SK-N-SH treated with all-trans-retinoic acid at 6 μM for 48 hours (cell line): ENCODE results near the gene CGNL1.

ENCODE experiments used
- ATAC-seq: fragments of 200-7000 bp; cut with Tn5 transposase; 3 replicates; pipeline ENCODE4 v1.9.1; 2020; ENCODE audit warnings: mild to moderate bottlenecking, moderate library complexity
- ARNTL ChIP-seq: fragments of 450-650 bp; formaldehyde crosslinking; IDR thresholded peaks from 2 replicates; pipeline ENCODE4 v1.5.0; 2020; ENCODE audit warnings: low read depth, mild to moderate bottlenecking, moderate library complexity, borderline replicate concordance
- BACH2 ChIP-seq: fragments of 250-450 bp; sonication (Bioruptor Pico); IDR thresholded peaks from 2 replicates; pipeline ENCODE4 v1.9.0; 2021; ENCODE audit warnings: mild to moderate bottlenecking, borderline replicate concordance
- CSDC2 ChIP-seq: fragments of 250-450 bp; sonication (Bioruptor Pico); IDR thresholded peaks from 2 replicates; pipeline ENCODE4 v1.5.0; 2020; ENCODE audit warnings: mild to moderate bottlenecking, moderate library complexity
- CSRNP3 ChIP-seq: fragments of 250-450 bp; sonication (Bioruptor Pico); IDR thresholded peaks from 2 replicates; pipeline ENCODE4 v1.5.1; 2021; ENCODE audit warnings: mild to moderate bottlenecking, moderate library complexity
- ESRRG ChIP-seq: fragments of 250-450 bp; sonication (Bioruptor Pico); IDR thresholded peaks from 2 replicates; pipeline ENCODE4 v1.6.1; 2021; ENCODE audit warnings: mild to moderate bottlenecking
- GLIS3 ChIP-seq: fragments of 250-450 bp; sonication (Bioruptor Pico); IDR thresholded peaks from 2 replicates; pipeline ENCODE4 v1.5.0; 2020; ENCODE audit warnings: mild to moderate bottlenecking, moderate library complexity
- ISL1 ChIP-seq: fragments of 250-450 bp; sonication (Bioruptor Pico); IDR thresholded peaks from 2 replicates; pipeline ENCODE4 v2.1.2; 2022; ENCODE audit warnings: mild to moderate bottlenecking, moderate library complexity
- OSR1 ChIP-seq: fragments of 250-450 bp; sonication (Bioruptor Pico); IDR thresholded peaks from 2 replicates; pipeline ENCODE4 v1.8.0; 2022; ENCODE audit warnings: moderate library complexity, mild to moderate bottlenecking, inconsistent platforms
- PATZ1 ChIP-seq: fragments of 250-450 bp; sonication (Bioruptor Pico); IDR thresholded peaks from 2 replicates; pipeline ENCODE4 v1.8.0; 2020; ENCODE audit warnings: mild to moderate bottlenecking, moderate library complexity, borderline replicate concordance
- PPARA ChIP-seq: fragments of 250-450 bp; sonication (Bioruptor Pico); IDR thresholded peaks from 2 replicates; pipeline ENCODE4 v1.5.0; 2020; ENCODE audit warnings: mild to moderate bottlenecking, borderline replicate concordance
- RARB ChIP-seq: fragments of 250-450 bp; sonication (Bioruptor Pico); IDR thresholded peaks from 2 replicates; pipeline ENCODE4 v1.8.0; 2021; ENCODE audit warnings: mild to moderate bottlenecking, moderate library complexity
- SNAI2 ChIP-seq: fragments of 250-450 bp; sonication (Bioruptor Pico); IDR thresholded peaks from 2 replicates; pipeline ENCODE4 v1.5.0; 2020; ENCODE audit warnings: mild to moderate bottlenecking, moderate library complexity
- TCF4 ChIP-seq: fragments of 250-450 bp; sonication (Bioruptor Pico); IDR thresholded peaks from 2 replicates; pipeline ENCODE4 v1.8.0; 2021; ENCODE audit warnings: mild to moderate bottlenecking, moderate library complexity, borderline replicate concordance
- TOX ChIP-seq: fragments of 250-450 bp; sonication (Bioruptor Pico); IDR thresholded peaks from 2 replicates; pipeline ENCODE4 v1.8.0; 2021; ENCODE audit warnings: mild to moderate bottlenecking, moderate library complexity, borderline replicate concordance
- ZC3H10 ChIP-seq: fragments of 250-450 bp; sonication (Bioruptor Pico); IDR thresholded peaks from 2 replicates; pipeline ENCODE4 v1.5.1; 2021; ENCODE audit warnings: mild to moderate bottlenecking, moderate library complexity
- ZFP3 ChIP-seq: fragments of 250-450 bp; sonication (Bioruptor Pico); IDR thresholded peaks from 2 replicates; pipeline ENCODE4 v1.5.0; 2020; ENCODE audit warnings: mild to moderate bottlenecking, moderate library complexity
- ZFP30 ChIP-seq: fragments of 450-650 bp; formaldehyde crosslinking; IDR thresholded peaks from 2 replicates; pipeline ENCODE4 v1.5.0; 2022; ENCODE audit warnings: mild to moderate bottlenecking, moderate library complexity
- ZNF565 ChIP-seq: fragments of 450-650 bp; formaldehyde crosslinking; conservative IDR thresholded peaks from 2 replicates; pipeline ENCODE4 v1.5.0; 2020; ENCODE audit warnings: low read depth, mild to moderate bottlenecking, moderate library complexity
- ZNF70 ChIP-seq: fragments of 450-650 bp; formaldehyde crosslinking; IDR thresholded peaks from 2 replicates; pipeline ENCODE4 v1.5.0; 2020; ENCODE audit warnings: mild to moderate bottlenecking, moderate library complexity
- ZNF8 ChIP-seq: fragments of 450-650 bp; formaldehyde crosslinking; IDR thresholded peaks from 2 replicates; pipeline ENCODE4 v1.5.0; 2020; ENCODE audit warnings: mild to moderate bottlenecking, moderate library complexity
- TF ChIP-seq, protein P1 (sequence below): fragments of 250-450 bp; sonication (Bioruptor Pico); IDR thresholded peaks from 2 replicates; pipeline ENCODE4 v1.5.0; 2020; ENCODE audit warnings: mild to moderate bottlenecking, moderate library complexity
- TF ChIP-seq, protein P2 (sequence below): fragments of 250-450 bp; sonication (Bioruptor Pico); IDR thresholded peaks from 2 replicates; pipeline ENCODE4 v1.5.1; 2020; ENCODE audit warnings: low read depth, mild to moderate bottlenecking, moderate library complexity

Gene CGNL1

GRCh38 chr15:57572468-57572867 is 196.2 kb downstream of the CGNL1 start:
- no peak for ATAC-seq
- TF ChIP-seq TCF4 (CRISPR knock-in tag), result peak; percentile 72
- TF ChIP-seq ZNF8, result no peak
- no peak for TF ChIP-seq SNAI2 (CRISPR knock-in tag)
- TF ChIP-seq, protein P1, sequence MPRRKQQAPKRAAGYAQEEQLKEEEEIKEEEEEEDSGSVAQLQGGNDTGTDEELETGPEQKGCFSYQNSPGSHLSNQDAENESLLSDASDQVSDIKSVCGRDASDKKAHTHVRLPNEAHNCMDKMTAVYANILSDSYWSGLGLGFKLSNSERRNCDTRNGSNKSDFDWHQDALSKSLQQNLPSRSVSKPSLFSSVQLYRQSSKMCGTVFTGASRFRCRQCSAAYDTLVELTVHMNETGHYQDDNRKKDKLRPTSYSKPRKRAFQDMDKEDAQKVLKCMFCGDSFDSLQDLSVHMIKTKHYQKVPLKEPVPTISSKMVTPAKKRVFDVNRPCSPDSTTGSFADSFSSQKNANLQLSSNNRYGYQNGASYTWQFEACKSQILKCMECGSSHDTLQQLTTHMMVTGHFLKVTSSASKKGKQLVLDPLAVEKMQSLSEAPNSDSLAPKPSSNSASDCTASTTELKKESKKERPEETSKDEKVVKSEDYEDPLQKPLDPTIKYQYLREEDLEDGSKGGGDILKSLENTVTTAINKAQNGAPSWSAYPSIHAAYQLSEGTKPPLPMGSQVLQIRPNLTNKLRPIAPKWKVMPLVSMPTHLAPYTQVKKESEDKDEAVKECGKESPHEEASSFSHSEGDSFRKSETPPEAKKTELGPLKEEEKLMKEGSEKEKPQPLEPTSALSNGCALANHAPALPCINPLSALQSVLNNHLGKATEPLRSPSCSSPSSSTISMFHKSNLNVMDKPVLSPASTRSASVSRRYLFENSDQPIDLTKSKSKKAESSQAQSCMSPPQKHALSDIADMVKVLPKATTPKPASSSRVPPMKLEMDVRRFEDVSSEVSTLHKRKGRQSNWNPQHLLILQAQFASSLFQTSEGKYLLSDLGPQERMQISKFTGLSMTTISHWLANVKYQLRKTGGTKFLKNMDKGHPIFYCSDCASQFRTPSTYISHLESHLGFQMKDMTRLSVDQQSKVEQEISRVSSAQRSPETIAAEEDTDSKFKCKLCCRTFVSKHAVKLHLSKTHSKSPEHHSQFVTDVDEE (CRISPR knock-in tag), result no peak
- no peak for TF ChIP-seq ZC3H10 (CRISPR knock-in tag)
- no peak for TF ChIP-seq ZFP3

GRCh38 chr15:57573151-57573550 is 196.8 kb downstream of the CGNL1 start:
- no peak for TF ChIP-seq BACH2 (CRISPR knock-in tag)
- TF ChIP-seq GLIS3 (CRISPR knock-in tag), result no peak
- no peak for TF ChIP-seq ARNTL (CRISPR knock-in tag)
- no peak for TF ChIP-seq CSRNP3 (CRISPR knock-in tag)
- no peak for TF ChIP-seq OSR1 (CRISPR knock-in tag)
- TF ChIP-seq, protein P1 (CRISPR knock-in tag), result no peak
- TF ChIP-seq CSDC2, result no peak
- no peak for TF ChIP-seq ZFP3
- no peak for TF ChIP-seq ZNF565 (CRISPR knock-in tag)
- TF ChIP-seq, protein P2, sequence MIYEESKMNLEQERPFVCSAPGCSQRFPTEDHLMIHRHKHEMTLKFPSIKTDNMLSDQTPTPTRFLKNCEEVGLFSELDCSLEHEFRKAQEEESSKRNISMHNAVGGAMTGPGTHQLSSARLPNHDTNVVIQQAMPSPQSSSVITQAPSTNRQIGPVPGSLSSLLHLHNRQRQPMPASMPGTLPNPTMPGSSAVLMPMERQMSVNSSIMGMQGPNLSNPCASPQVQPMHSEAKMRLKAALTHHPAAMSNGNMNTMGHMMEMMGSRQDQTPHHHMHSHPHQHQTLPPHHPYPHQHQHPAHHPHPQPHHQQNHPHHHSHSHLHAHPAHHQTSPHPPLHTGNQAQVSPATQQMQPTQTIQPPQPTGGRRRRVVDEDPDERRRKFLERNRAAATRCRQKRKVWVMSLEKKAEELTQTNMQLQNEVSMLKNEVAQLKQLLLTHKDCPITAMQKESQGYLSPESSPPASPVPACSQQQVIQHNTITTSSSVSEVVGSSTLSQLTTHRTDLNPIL (CRISPR knock-in tag), result no peak
- no peak for TF ChIP-seq TOX (CRISPR knock-in tag)
- no peak for TF ChIP-seq ZC3H10 (CRISPR knock-in tag)
- no peak for TF ChIP-seq PPARA
- TF ChIP-seq RARB (CRISPR knock-in tag), result no peak
- no peak for TF ChIP-seq ZNF70 (CRISPR knock-in tag)
- no peak for TF ChIP-seq ZFP30 (CRISPR knock-in tag)
- no peak for TF ChIP-seq ESRRG (CRISPR knock-in tag)
- TF ChIP-seq ZNF8, result no peak
- peak; percentile 38; the same call in 1 of the 3 replicates for ATAC-seq

DNA sequence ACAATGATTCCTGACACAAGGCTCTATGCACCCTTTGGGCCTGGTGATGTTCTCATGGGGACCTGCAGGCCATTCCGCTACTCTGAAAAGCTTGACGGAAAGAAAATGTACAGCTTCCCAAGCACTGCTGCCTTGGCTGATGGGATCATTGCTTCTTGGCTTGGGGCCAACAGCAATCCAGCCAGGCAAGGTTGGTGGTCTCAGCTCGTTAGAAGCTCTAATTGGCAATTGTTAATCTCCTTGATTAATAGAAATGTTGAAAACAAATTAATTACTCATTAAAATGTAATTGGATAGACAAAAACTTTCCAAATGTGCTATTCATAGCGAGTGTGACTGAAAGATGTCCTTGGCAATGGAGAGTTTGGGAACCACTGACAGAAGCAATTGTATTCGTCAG is 199.1 kb downstream of the CGNL1 start:
- TF ChIP-seq ISL1 (CRISPR knock-in tag) (no peak), ESRRG (CRISPR knock-in tag) (no peak), ZNF8 (no peak), OSR1 (CRISPR knock-in tag) (no peak), CSDC2 (no peak), ZFP30 (CRISPR knock-in tag) (no peak), ZNF70 (CRISPR knock-in tag) (peak; percentile 27; the same call in 1 of the 2 replicates), GLIS3 (CRISPR knock-in tag) (no peak)
- no peak for ATAC-seq

GRCh38 chr15:57578288-57578900 is 202.1 kb downstream of the CGNL1 start:
- ATAC-seq, result no peak
- TF ChIP-seq ZC3H10 (CRISPR knock-in tag) (no peak), ZNF70 (CRISPR knock-in tag) (no peak), RARB (CRISPR knock-in tag) (no peak), SNAI2 (CRISPR knock-in tag) (no peak), PATZ1 (CRISPR knock-in tag) (no peak), CSRNP3 (CRISPR knock-in tag) (no peak), BACH2 (CRISPR knock-in tag) (no peak)
